GM23248 (cell line): ENCODE measurements around the gene PHACTR2. TPM values are rescaled to one million over a fixed set of nuclear protein-coding genes. Genes with fewer than 3 reads are reported as not detected.
"Not testable (repeated sequence)": the region's sequence is repeated elsewhere in the genome, so short reads cannot be mapped to it uniquely, and the experiment has no call there.

ENCODE experiments used
- DNase-seq: peaks from one replicate; pipeline ENCODE4 v3.0.0-alpha.2; 2015
- H2AFZ ChIP-seq: fragments of 200-600 bp; sonication (generic); 2 replicates; pipeline ENCODE4 v1.6.1; 2016; ENCODE audit warnings: antibody characterized with exemption
- H3F3A ChIP-seq: fragments of 200-600 bp; sonication (generic); 2 replicates; pipeline ENCODE4 v1.6.1; 2016; ENCODE audit warnings: mild to moderate bottlenecking, antibody characterized with exemption, mixed run types; ENCODE audit not compliant: insufficient read depth
- H3K27ac ChIP-seq: fragments of 200-600 bp; sonication (generic); 2 replicates; pipeline ENCODE4 v1.5.1; 2016; ENCODE audit warnings: mild to moderate bottlenecking
- H3K27me3 ChIP-seq: fragments of 200-600 bp; sonication (generic); replicated peaks from 2 replicates; pipeline ENCODE4 v1.6.1; 2016; ENCODE audit warnings: mild to moderate bottlenecking; ENCODE audit not compliant: insufficient read depth
- H3K36me3 ChIP-seq: fragments of 200-600 bp; sonication (generic); 2 replicates; pipeline ENCODE4 v1.6.1; 2016; ENCODE audit warnings: low read depth, mild to moderate bottlenecking
- H3K4me1 ChIP-seq: fragments of 200-600 bp; sonication (generic); 2 replicates; pipeline ENCODE4 v1.6.1; 2016; ENCODE audit warnings: mild to moderate bottlenecking; ENCODE audit not compliant: insufficient read depth
- H3K4me2 ChIP-seq: fragments of 200-600 bp; sonication (generic); one replicate; pipeline ENCODE4 v1.6.1; 2016; ENCODE audit warnings: mild to moderate bottlenecking; ENCODE audit not compliant: unreplicated experiment
- H3K4me3 ChIP-seq: fragments of 200-600 bp; sonication (generic); 2 replicates; pipeline ENCODE4 v1.5.1; 2016; ENCODE audit warnings: mild to moderate bottlenecking
- H3K79me2 ChIP-seq: fragments of 200-600 bp; sonication (generic); 2 replicates; pipeline ENCODE4 v1.6.1; 2016; ENCODE audit warnings: mild to moderate bottlenecking; ENCODE audit not compliant: insufficient read depth
- H3K9ac ChIP-seq: fragments of 200-600 bp; sonication (generic); 2 replicates; pipeline ENCODE4 v1.6.1; 2016; ENCODE audit warnings: mild to moderate bottlenecking
- H3K9me2 ChIP-seq: fragments of 200-600 bp; sonication (generic); 2 replicates; pipeline ENCODE4 v1.6.1; 2016; ENCODE audit warnings: mixed run types, mild to moderate bottlenecking, moderate library complexity; ENCODE audit not compliant: insufficient read depth
- H3K9me3 ChIP-seq: fragments of 200-600 bp; sonication (generic); one replicate; pipeline ENCODE4 v1.6.1; 2017; ENCODE audit warnings: low read depth
- H4K20me1 ChIP-seq: fragments of 200-600 bp; sonication (generic); 2 replicates; pipeline ENCODE4 v1.6.0; 2016; ENCODE audit not compliant: insufficient read depth
- EZH2 ChIP-seq: fragments of 200-600 bp; sonication (generic); IDR thresholded peaks from 2 replicates; pipeline ENCODE4 v1.6.1; 2018; ENCODE audit warnings: antibody characterized with exemption, mild to moderate bottlenecking; ENCODE audit not compliant: insufficient read depth, poor library complexity, severe bottlenecking
- EZH2phosphoT487 ChIP-seq: fragments of 200-600 bp; sonication (generic); IDR thresholded peaks from 2 replicates; pipeline ENCODE4 v1.6.1; 2018; ENCODE audit warnings: antibody characterized with exemption, moderate library complexity, mild to moderate bottlenecking, low read depth; ENCODE audit not compliant: insufficient read depth
- WGBS, 2 experiments: methylation state at CpG; one replicate each; pipeline ENCODE4 v1.1.6; 2015 to 2017; ENCODE audit warnings: low lambda C conversion rate in 2 of 2, low coverage in 1 of 2; ENCODE audit errors: missing lambda C conversion rate in 2 of 2; 5-methylcytosine and 5-hydroxymethylcytosine counted together
- in situ Hi-C: fragments of 300-500 bp; cut with MboI; formaldehyde crosslinking; loops from 2 replicates; pipeline ENCODE4 v1.15.0; 2020
- polyA plus RNA-seq: library from polyadenylated mRNA; unstranded; fragments of >200 nt; fragmentation: Nextera tagmentation; extraction: Ambion mirVana; gene quantifications from 2 replicates; pipeline ENCODE4 v1.2.1, GENCODE V29; 2016
- total RNA-seq: library from RNA; depleted of rRNA; stranded (reverse); fragments of >200 nt; shearing (Covaris generic); gene quantifications from 2 replicates; pipeline ENCODE4 v1.2.3, GENCODE V29; 2014

PHACTR2 gene
- total and polyA plus RNA-seq, 2 experiments from 2014 or later = 39.0 to 39.4 TPM

- Histone ChIP-seq H3K4me2 (no peak overlapping the region), H3K4me3 (no peak overlapping the region), H3K79me2 (no peaks in the 10 kb centered on the region), H3K27ac (no peak overlapping the region), H3K36me3 (no peaks in the 10 kb centered on the region), H3K4me1 (peaks cover 7% of the 10 kb centered on the region; the same call in 1 of the 2 replicates), H2AFZ (no peak overlapping the region), H3K9ac (no peak overlapping the region), H4K20me1 (no peaks in the 10 kb centered on the region), H3K9me3 (no peaks in the 10 kb centered on the region), H3F3A (0 out of 2 replicates have a peak, but pooled peaks cover 9% of the 10 kb centered on the region), H3K27me3 (no peaks in the 10 kb centered on the region), H3K9me2 (no peaks in the 10 kb centered on the region)
- 57 to 61% methylated on average over 2 of the region's 2 CpGs for WGBS, 2 experiments
- in situ Hi-C loops = no loop called here
- peak; percentile 10 for DNase-seq
- no peak for TF ChIP-seq EZH2
Measured at GRCh38 chr6:143634486-143634885, 43.3 kb upstream of the PHACTR2 start.

GRCh38 chr6:143637691-143638090 is 40.1 kb upstream of the PHACTR2 start:
- no peak overlapping the region for H2AFZ ChIP-seq
- H3K4me1 ChIP-seq = peaks cover 7% of the 10 kb centered on the region; the same call in 1 of the 2 replicates
- TF ChIP-seq EZH2 (no peak), EZH2phosphoT487 (no peak)
- in situ Hi-C loops = no loop called here
- H4K20me1 ChIP-seq = no peaks in the 10 kb centered on the region
- no peak overlapping the region for H3K4me3 ChIP-seq
- 53 to 66% methylated on average over 3 of the region's 3 CpGs for WGBS, 2 experiments
- no peaks in the 10 kb centered on the region for H3K9me2 ChIP-seq
- no peak overlapping the region for H3K27ac ChIP-seq
- no peaks in the 10 kb centered on the region for H3K79me2 ChIP-seq
- no peaks in the 10 kb centered on the region for H3K9me3 ChIP-seq
- no peak overlapping the region for H3K4me2 ChIP-seq
- no peak overlapping the region for H3K9ac ChIP-seq
- H3K27me3 ChIP-seq = no peaks in the 10 kb centered on the region
- H3F3A ChIP-seq = 0 out of 2 replicates have a peak, but pooled peaks cover 9% of the 10 kb centered on the region
- no peaks in the 10 kb centered on the region for H3K36me3 ChIP-seq
- DNase-seq = no peak

GRCh38 chr6:143642403-143642802 is 35.4 kb upstream of the PHACTR2 start:
- H3K36me3 ChIP-seq = no peaks in the 10 kb centered on the region
- DNase-seq = no peak
- no peaks in the 10 kb centered on the region for H3K27me3 ChIP-seq
- no peak overlapping the region for H3K9ac ChIP-seq
- no peaks in the 10 kb centered on the region for H3K4me1 ChIP-seq
- H4K20me1 ChIP-seq = no peaks in the 10 kb centered on the region
- H3F3A ChIP-seq = no peaks in the 10 kb centered on the region
- no peaks in the 10 kb centered on the region for H3K9me3 ChIP-seq
- no peak overlapping the region for H3K27ac ChIP-seq
- no peak overlapping the region for H2AFZ ChIP-seq
- TF ChIP-seq EZH2phosphoT487 (no peak), EZH2 (no peak)
- in situ Hi-C loops = no loop called here
- H3K9me2 ChIP-seq = no peaks in the 10 kb centered on the region
- H3K4me3 ChIP-seq = no peak overlapping the region
- WGBS, 2 experiments = 84 to 93% methylated on average over 2 of the region's 2 CpGs
- H3K79me2 ChIP-seq = no peaks in the 10 kb centered on the region
- H3K4me2 ChIP-seq = no peak overlapping the region

- no peak for DNase-seq
- in situ Hi-C loops = no loop called here
- 68 to 70% methylated on average over 3 of the region's 3 CpGs for WGBS, 2 experiments
Measured at GRCh38 chr6:143647191-143647590, 30.6 kb upstream of the PHACTR2 start.

GRCh38 chr6:143647732-143648131 is 30.0 kb upstream of the PHACTR2 start:
- no peak overlapping the region for H3K4me2 ChIP-seq
- WGBS, 2 experiments = 97 to 100% methylated on average over 6 of the region's 6 CpGs
- no peak overlapping the region for H3K27ac ChIP-seq
- H4K20me1 ChIP-seq = no peaks in the 10 kb centered on the region
- no peaks in the 10 kb centered on the region for H3K27me3 ChIP-seq
- TF ChIP-seq EZH2phosphoT487 (no peak), EZH2 (no peak)
- DNase-seq = no peak
- in situ Hi-C loops = no loop called here
- no peaks in the 10 kb centered on the region for H3F3A ChIP-seq
- no peak overlapping the region for H3K9ac ChIP-seq
- H3K9me3 ChIP-seq = no peaks in the 10 kb centered on the region
- no peaks in the 10 kb centered on the region for H3K36me3 ChIP-seq
- H3K4me1 ChIP-seq = no peaks in the 10 kb centered on the region
- H3K9me2 ChIP-seq = no peaks in the 10 kb centered on the region
- H3K79me2 ChIP-seq = no peaks in the 10 kb centered on the region
- no peak overlapping the region for H3K4me3 ChIP-seq
- no peak overlapping the region for H2AFZ ChIP-seq

More at GRCh38 chr6:143647191-143647590, 30.6 kb upstream of the PHACTR2 start:
- Histone ChIP-seq H3K4me2 (no peak overlapping the region), H4K20me1 (no peaks in the 10 kb centered on the region), H3K9me3 (no peaks in the 10 kb centered on the region), H3K4me1 (no peaks in the 10 kb centered on the region), H3K79me2 (no peaks in the 10 kb centered on the region), H3K27ac (no peak overlapping the region), H3K4me3 (no peak overlapping the region), H3K9ac (no peak overlapping the region), H2AFZ (no peak overlapping the region), H3K36me3 (no peaks in the 10 kb centered on the region), H3K9me2 (no peaks in the 10 kb centered on the region), H3F3A (no peaks in the 10 kb centered on the region), H3K27me3 (no peaks in the 10 kb centered on the region)
- no peak for TF ChIP-seq EZH2phosphoT487
- no peak for TF ChIP-seq EZH2

DNA sequence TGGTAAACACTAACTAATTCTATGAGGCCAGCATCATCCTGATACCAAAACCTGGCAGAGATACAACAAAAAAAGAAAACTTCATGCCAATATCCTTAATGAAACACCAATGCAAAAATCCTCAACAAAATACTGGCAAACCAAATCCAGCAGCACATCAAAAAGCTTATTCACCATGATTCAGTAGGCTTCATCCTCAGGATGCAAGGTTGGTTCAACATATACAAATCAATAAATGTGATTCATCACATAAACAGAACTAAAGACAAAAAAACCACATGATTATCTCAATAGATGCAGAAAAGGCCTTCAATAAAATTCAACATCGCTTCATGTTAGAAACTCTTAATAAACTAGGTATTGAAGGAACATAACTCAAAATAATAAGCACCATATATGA is 28.4 kb upstream of the PHACTR2 start:
- H3K79me2 ChIP-seq, H3K4me2 ChIP-seq, H3K9me3 ChIP-seq, H3K27me3 ChIP-seq, H3K4me1 ChIP-seq, DNase-seq, H3K9me2 ChIP-seq, H3F3A ChIP-seq, H3K4me3 ChIP-seq, H3K9ac ChIP-seq, H4K20me1 ChIP-seq, H3K27ac ChIP-seq, in situ Hi-C loops, H2AFZ ChIP-seq, H3K36me3 ChIP-seq: not testable (repeated sequence)
- WGBS, 2 experiments = 95 to 97% methylated on average over 1 of the region's 1 CpG

DNA sequence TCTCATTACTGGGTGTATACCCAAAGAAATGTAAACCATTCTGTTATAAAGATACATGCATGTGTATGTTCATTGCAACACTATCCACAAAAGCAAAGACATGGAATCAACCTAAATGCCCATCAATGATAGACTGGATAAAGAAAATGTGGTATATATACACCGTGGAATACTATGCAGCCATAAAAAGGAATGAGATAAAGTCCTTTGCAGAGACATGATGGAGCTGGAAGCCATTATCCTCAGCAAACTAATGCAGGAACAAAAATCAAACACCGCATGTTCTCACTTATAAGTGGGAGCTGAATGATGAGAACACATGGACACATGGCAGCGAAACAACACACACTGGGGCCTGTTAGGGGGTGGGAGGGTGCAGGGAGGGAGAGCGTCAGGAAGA is 26.4 kb upstream of the PHACTR2 start:
- H3K9me2 ChIP-seq, H3K27ac ChIP-seq, H3K4me1 ChIP-seq, H3K27me3 ChIP-seq, H3K9me3 ChIP-seq, H4K20me1 ChIP-seq, H3K4me3 ChIP-seq, H3K9ac ChIP-seq, H3F3A ChIP-seq, H3K4me2 ChIP-seq, H2AFZ ChIP-seq, DNase-seq, H3K36me3 ChIP-seq, in situ Hi-C loops, H3K79me2 ChIP-seq: not testable (repeated sequence)
- 96 to 97% methylated on average over 4 of the region's 4 CpGs for WGBS, 2 experiments
